Ovary (tissue), 9 donors: Measurements from ENCODE around the gene DST. TPM values are rescaled to one million over a fixed set of nuclear protein-coding genes. Genes with fewer than 3 reads are reported as not detected.

ENCODE experiments used
- DNase-seq, 5 donors: peaks; one replicate each; pipeline ENCODE4 v3.0.0-alpha.2; 2019 to 2020
- H3K27ac ChIP-seq, 2 donors: fragments of 200-600 bp; one replicate each; pipeline versions ENCODE4 v1.5.1 to v1.8.0; 2019 to 2022
- H3K27me3 ChIP-seq: fragments of 200-600 bp; one replicate; pipeline ENCODE4 v1.8.0; 2022
- H3K36me3 ChIP-seq: fragments of 200-600 bp; sonication (generic); one replicate; pipeline ENCODE4 v1.5.1; 2019
- H3K4me1 ChIP-seq: one replicate; pipeline ENCODE4 v1.8.1; 2013; ENCODE audit warnings: mild to moderate bottlenecking, moderate library complexity; ENCODE audit not compliant: insufficient read depth
- H3K4me3 ChIP-seq: fragments of 200-600 bp; sonication (generic); one replicate; pipeline ENCODE4 v1.5.1; 2017
- H3K9me3 ChIP-seq, 2 donors: fragments of 200-600 bp in 1 of 2; sonication (generic) in 1 of 2; one replicate each; pipeline versions ENCODE4 v1.5.1 to v1.8.1; 2013 to 2019; ENCODE audit warnings: mild to moderate bottlenecking in 1 of 2, moderate library complexity in 1 of 2
- EP300 ChIP-seq: sonication (generic); formaldehyde crosslinking; IDR thresholded peaks from one replicate; pipeline ENCODE4 v1.6.1; 2017; ENCODE audit warnings: antibody characterized with exemption
- POLR2A ChIP-seq: fragments of 450-650 bp; IDR thresholded peaks from one replicate; pipeline ENCODE4 v1.6.1; 2017; ENCODE audit warnings: antibody characterized with exemption, mild to moderate bottlenecking, moderate library complexity
- WGBS, 3 donors: extraction: QIAGEN DNeasy Blood & Tissue Kit in 1 of 3; methylation state at CpG; one replicate each; pipeline versions ENCODE4 v1.1.5 to v1.1.7; 2013 to 2017; 5-methylcytosine and 5-hydroxymethylcytosine counted together
- intact Hi-C, 4 donors: fragments of 100-400 bp; cut with DNase I; formaldehyde crosslinking; loops; one replicate each; pipeline versions ENCODE4 v1.11.0 to v1.15.1; 2022 to 2023
- polyA plus RNA-seq, 2 donors: library from polyadenylated mRNA; stranded (reverse); fragments of 200-250 nt in 1 of 2; fragments of 350-450 nt in 1 of 2; fragmentation: Illumina TruSeq in 1 of 2; extraction: RNeasy Lipid Tissue Mini Kit (QIAGEN cat#74804) in 1 of 2; gene quantifications; one replicate each; pipeline ENCODE4 v1.2.3, GENCODE V29; 2013 to 2014
- total RNA-seq, 7 donors: library from RNA; depleted of rRNA in 2 of 7; stranded (reverse); fragments of >200 nt in 2 of 7; fragmentation: NEBNext Ultra II Directional in 3 of 7; extraction: Animal tissue kit (Norgen Biotek cat#: 25700) in 3 of 7; gene quantifications; one replicate each; pipeline versions ENCODE4 v1.1.0 to v1.2.4, GENCODE V29; 2016 to 2023
- TF ChIP-seq, protein P1 (sequence below), 3 donors: fragments of 450-650 bp in 2 of 3; fragments of 200-600 bp in 1 of 3; IDR thresholded peaks; one replicate each; pipeline versions ENCODE4 v1.5.1 to v1.8.0; 2016 to 2022; ENCODE audit warnings: antibody characterized with exemption in 3 of 3, mild to moderate bottlenecking in 1 of 3
- donor health status: DM: no; HTN: no; CAD: no; lungs with moderate emphysema.
- donor health status: DM: no; HTN: no; CAD: no.
- donor health status: Bipolar disorder and iron deficiency.
- donor health status: DM: yes; HTN: yes; CAD: no.
- donor health status: DM: no; HTN: no; CAD: no.
- donor health status: DM: yes; HTN: yes; CAD: no.

The DST gene
- total and polyA plus RNA-seq, 9 donors = 124 to 290 (median 174) TPM

DNA sequence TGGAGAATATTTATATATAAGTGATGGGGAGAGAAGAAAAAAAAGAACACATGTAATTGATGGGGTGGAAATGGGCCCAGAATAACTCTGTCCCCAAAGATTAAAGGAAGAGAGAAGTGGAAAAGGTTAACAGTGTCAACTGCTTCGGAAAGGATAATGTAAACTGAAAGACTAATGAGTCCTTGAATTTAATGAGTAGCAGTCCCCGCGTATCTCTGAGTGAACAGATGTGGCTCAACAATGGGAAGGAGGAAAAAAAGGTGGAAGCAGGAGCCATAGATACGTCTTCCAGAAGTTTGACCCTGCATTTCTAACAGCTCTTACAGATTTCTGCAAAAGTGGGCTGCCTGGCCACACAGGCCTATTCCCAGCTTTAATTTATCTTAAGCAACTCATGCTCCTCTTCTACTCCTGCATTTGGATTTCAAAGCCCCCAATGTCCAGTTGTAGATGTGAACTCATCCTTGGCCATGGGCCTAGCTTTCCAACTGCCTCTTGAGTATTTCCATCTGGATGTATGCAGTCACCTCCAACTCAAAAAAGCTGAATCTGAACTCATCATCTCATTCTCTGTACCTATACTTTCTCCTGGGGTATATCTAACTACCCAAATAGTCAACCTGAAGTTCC is 61.3 kb downstream of the DST start:
- Histone ChIP-seq H3K4me3 (no peak overlapping the region), H3K27me3 (no peaks in the 10 kb centered on the region), H3K4me1 (peaks cover 2% of the 10 kb centered on the region), H3K9me3 (no peaks in the 10 kb centered on the region), H3K36me3 (no peaks in the 10 kb centered on the region), H3K27ac (no peak overlapping the region)
- DNase-seq = no peak
- intact Hi-C loops = no loop called here
- WGBS, 3 donors = 39 to 49% (median 48%) methylated on average over 4 of the region's 4 CpGs
- TF ChIP-seq, protein P1, sequence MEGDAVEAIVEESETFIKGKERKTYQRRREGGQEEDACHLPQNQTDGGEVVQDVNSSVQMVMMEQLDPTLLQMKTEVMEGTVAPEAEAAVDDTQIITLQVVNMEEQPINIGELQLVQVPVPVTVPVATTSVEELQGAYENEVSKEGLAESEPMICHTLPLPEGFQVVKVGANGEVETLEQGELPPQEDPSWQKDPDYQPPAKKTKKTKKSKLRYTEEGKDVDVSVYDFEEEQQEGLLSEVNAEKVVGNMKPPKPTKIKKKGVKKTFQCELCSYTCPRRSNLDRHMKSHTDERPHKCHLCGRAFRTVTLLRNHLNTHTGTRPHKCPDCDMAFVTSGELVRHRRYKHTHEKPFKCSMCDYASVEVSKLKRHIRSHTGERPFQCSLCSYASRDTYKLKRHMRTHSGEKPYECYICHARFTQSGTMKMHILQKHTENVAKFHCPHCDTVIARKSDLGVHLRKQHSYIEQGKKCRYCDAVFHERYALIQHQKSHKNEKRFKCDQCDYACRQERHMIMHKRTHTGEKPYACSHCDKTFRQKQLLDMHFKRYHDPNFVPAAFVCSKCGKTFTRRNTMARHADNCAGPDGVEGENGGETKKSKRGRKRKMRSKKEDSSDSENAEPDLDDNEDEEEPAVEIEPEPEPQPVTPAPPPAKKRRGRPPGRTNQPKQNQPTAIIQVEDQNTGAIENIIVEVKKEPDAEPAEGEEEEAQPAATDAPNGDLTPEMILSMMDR (IDR thresholded peaks at IDR 0.05) = no peak
- TF ChIP-seq EP300 = no peak
- no peak for TF ChIP-seq POLR2A

DNA sequence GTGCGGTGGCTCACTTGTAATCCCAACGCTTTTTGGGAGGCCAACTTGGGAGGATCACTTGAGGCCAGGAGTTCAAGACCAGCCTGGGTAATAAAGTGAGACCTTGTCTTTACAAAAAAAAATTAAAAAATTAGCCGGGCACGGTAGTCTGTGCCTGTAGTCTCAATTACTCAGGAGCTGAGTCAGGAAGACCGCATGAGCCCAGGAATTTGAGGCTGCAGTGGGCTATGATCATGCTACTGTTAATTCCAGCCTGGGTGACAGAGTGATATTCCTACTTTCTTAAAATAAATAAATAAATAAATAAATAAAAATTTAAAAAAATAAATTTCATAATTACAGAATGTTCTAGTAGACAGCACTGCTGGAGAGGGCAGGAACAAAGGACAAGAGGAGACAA is 62.4 kb downstream of the DST start:
- DNase-seq = no peak
- Histone ChIP-seq H3K4me1 (peaks cover 2% of the 10 kb centered on the region), H3K27ac (no peak overlapping the region), H3K9me3 (no peaks in the 10 kb centered on the region), H3K27me3 (no peaks in the 10 kb centered on the region), H3K4me3 (no peak overlapping the region), H3K36me3 (no peaks in the 10 kb centered on the region)
- WGBS, 3 donors = 94 to 98% (median 97%) methylated on average over 5 of the region's 5 CpGs
- intact Hi-C loops = no loop called here
- TF ChIP-seq EP300 (no peak), POLR2A (no peak)
- TF ChIP-seq, protein P1 (IDR thresholded peaks at IDR 0.05) = no peak

DNA sequence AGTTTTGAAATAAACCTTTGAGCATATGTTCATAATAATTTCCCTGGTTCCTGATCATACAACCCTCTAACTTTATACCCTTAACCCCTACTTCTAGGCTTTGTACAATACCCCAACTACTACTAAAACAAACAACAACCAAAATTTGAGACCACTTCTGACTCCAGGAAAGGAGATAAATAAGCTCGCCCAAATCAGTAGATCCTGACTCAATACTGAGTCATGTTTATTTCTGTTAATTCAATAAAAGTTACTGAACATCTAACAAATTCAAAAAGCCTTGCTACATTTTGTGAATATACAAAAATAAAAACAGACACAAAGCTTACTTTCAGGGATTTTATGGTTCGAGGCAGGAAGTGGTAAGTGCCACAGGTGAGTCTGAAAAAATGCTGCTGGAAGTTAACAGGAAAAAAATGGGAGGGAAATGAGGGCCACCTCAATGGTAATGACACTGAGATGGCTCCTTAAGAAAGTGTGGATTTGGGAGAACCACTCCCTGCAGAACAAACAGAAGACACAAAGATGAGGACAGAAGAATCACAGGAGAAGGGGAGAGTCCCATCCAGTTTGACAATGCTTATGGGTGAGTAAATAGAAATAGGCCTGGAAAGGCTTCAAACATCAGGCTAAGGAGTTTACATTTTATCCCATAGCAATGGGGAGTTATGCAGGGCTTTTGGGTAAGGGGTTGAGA is 63.4 kb downstream of the DST start:
- Histone ChIP-seq H3K9me3 (no peaks in the 10 kb centered on the region), H3K27ac (no peak overlapping the region), H3K27me3 (no peaks in the 10 kb centered on the region), H3K36me3 (no peaks in the 10 kb centered on the region), H3K4me1 (peaks cover 2% of the 10 kb centered on the region), H3K4me3 (no peak overlapping the region)
- no peak for TF ChIP-seq EP300
- TF ChIP-seq, protein P1 (IDR thresholded peaks at IDR 0.05) = no peak
- TF ChIP-seq POLR2A = no peak
- 79 to 84% (median 80%) methylated on average over 2 of the region's 2 CpGs for WGBS, 3 donors
- intact Hi-C loops = no loop called here
- no peak for DNase-seq

DNA sequence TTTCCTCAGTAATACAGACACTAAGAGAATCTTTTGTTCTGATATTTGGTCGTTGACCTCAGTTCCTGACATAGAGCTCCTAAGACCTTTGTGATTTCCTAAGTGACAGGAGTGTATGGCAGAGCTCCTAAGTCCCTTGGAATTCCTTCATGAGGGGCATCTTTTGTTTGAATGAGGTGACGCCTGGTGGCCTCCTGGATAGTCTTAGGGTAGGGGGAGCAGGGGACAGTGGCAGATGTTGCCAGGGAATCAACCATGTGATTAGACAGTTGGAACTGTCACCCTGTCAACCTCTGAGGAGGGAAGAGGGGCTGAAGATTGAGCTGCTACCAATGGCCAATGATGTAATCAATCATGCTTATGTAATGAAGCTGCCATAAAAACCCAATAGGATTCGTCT is 67.0 kb downstream of the DST start:
- Histone ChIP-seq H3K4me1 (no peaks in the 10 kb centered on the region), H3K4me3 (no peak overlapping the region), H3K27ac (no peak overlapping the region), H3K36me3 (no peaks in the 10 kb centered on the region), H3K27me3 (no peaks in the 10 kb centered on the region), H3K9me3 (no peaks in the 10 kb centered on the region)
- WGBS, 3 donors = 90 to 97% (median 93%) methylated on average over 3 of the region's 3 CpGs
- TF ChIP-seq, protein P1 (IDR thresholded peaks at IDR 0.05) = no peak
- TF ChIP-seq EP300 = no peak
- TF ChIP-seq POLR2A = no peak
- intact Hi-C loops = no loop called here
- DNase-seq = no peak
